CD4-positive, alpha-beta T cell (primary cell): ENCODE results near the gene DAP. TPM values are rescaled to one million over a fixed set of nuclear protein-coding genes. Genes with fewer than 3 reads are reported as not detected.

Experiments
- ATAC-seq: fragments of 200-7000 bp; cut with Tn5 transposase; one replicate; pipeline ENCODE4 v1.10.0; 2022; ENCODE audit warnings: mild to moderate bottlenecking; ENCODE audit not compliant: poor library complexity
- CTCF ChIA-PET: fragments of 350-600 bp; sonication (Branson Sonifier 250); formaldehyde crosslinking; loops from one replicate; lab custom pipeline; 2021; ENCODE audit warnings: antibody characterized with exemption, inconsistent platforms; lab: Charles Lee
- POLR2A ChIA-PET: fragments of 350-600 bp; sonication (Branson Sonifier 250); formaldehyde crosslinking; loops from one replicate; lab custom pipeline; 2021; ENCODE audit warnings: antibody characterized with exemption, inconsistent platforms; lab: Charles Lee
- DNase-seq, 14 experiments: peaks; one replicate each; pipeline ENCODE4 v3.0.0-alpha.2; 2013 to 2020; ENCODE audit warnings: mixed read lengths in 2 of 14
- H3K27ac ChIP-seq, 2 donors: one replicate each; pipeline versions ENCODE4 v1.5.1 to v1.7.0; 2013; ENCODE audit warnings: low read length in 2 of 2, low read depth in 1 of 2, mild to moderate bottlenecking in 1 of 2
- H3K27me3 ChIP-seq, 2 experiments: 1 replicate in 1 of 2; 2 replicates in 1 of 2; pipeline versions ENCODE4 v1.6.1 to v1.7.0; 2013; ENCODE audit warnings: low read length in 2 of 2, control low read depth in 1 of 2, mild to moderate bottlenecking in 1 of 2, moderate library complexity in 1 of 2; ENCODE audit not compliant: insufficient read depth in 2 of 2, control insufficient read depth in 1 of 2
- H3K36me3 ChIP-seq: one replicate; pipeline ENCODE4 v1.6.1; 2013; ENCODE audit warnings: low read length, control low read depth; ENCODE audit not compliant: insufficient read depth
- H3K4me1 ChIP-seq: one replicate; pipeline ENCODE4 v1.6.1; 2013; ENCODE audit warnings: low read length, control low read depth; ENCODE audit not compliant: insufficient read depth
- H3K4me3 ChIP-seq: one replicate; pipeline ENCODE4 v1.5.1; 2013; ENCODE audit warnings: mild to moderate bottlenecking, low read length, moderate library complexity
- H3K9me3 ChIP-seq, 2 experiments: 1 replicate in 1 of 2; 2 replicates in 1 of 2; pipeline versions ENCODE4 v1.6.1 to v1.7.0; 2013; ENCODE audit warnings: low read length in 2 of 2, mild to moderate bottlenecking in 2 of 2, control low read depth in 1 of 2, moderate library complexity in 1 of 2; ENCODE audit not compliant: control insufficient read depth in 1 of 2, insufficient read depth in 1 of 2
- H3K27ac Mint-ChIP-seq: one replicate; pipeline ENCODE4 v1.8.0; 2020; ENCODE audit warnings: mixed read lengths
- H3K27me3 Mint-ChIP-seq: one replicate; pipeline ENCODE4 v1.8.0; 2021; ENCODE audit warnings: mixed read lengths
- H3K36me3 Mint-ChIP-seq: one replicate; pipeline ENCODE4 v1.8.0; 2021; ENCODE audit warnings: low read depth, mixed read lengths
- H3K4me1 Mint-ChIP-seq: one replicate; pipeline ENCODE4 v1.8.0; 2021; ENCODE audit warnings: low read depth, mixed read lengths
- H3K4me3 Mint-ChIP-seq: one replicate; pipeline ENCODE4 v1.8.0; 2020; ENCODE audit warnings: mild to moderate bottlenecking, mixed read lengths
- H3K9me3 Mint-ChIP-seq: one replicate; pipeline ENCODE4 v1.8.0; 2020; ENCODE audit warnings: mixed read lengths
- CTCF ChIP-seq: fragments of 200-600 bp; IDR thresholded peaks from one replicate; pipeline ENCODE4 v1.8.0; 2022; ENCODE audit warnings: antibody characterized with exemption, mild to moderate bottlenecking
- intact Hi-C, 2 experiments: fragments of 100-400 bp; cut with DNase I in 1 of 2; cut with micrococcal nuclease in 1 of 2; formaldehyde crosslinking; loops; one replicate each; pipeline versions ENCODE4 v1.15.1 to v1.9.0; 2023 to 2025; cut with DNase I, micrococcal nuclease
- polyA plus RNA-seq, 2 donors: library from polyadenylated mRNA; unstranded; fragments of 120-200 nt; gene quantifications; one replicate each; pipeline ENCODE4 v1.2.1, GENCODE V29; 2013
- total RNA-seq, 174 experiments: library from RNA in 2 of 174; stranded (reverse) in 2 of 174; gene quantifications; one replicate each; pipeline ENCODE4 v1.2.3 and lab custom pipeline; 2021 to 2026

The DAP gene
- total RNA-seq (10 to 100 TPM; 33.6 to 35.2 TPM), total RNA-seq (lab: John Stamatoyannopoulos, UW) (11.1 to 43.5 (median 24.6) reads per million in 172 experiments)
- polyA plus RNA-seq (2013, experiment 1 of 2), result 47.1 TPM
- polyA plus RNA-seq (2013, experiment 2 of 2), result 43.6 TPM

- TF ChIP-seq CTCF, result no peak
- peaks cover 16% of the 10 kb centered on the region for H3K36me3 Mint-ChIP-seq
- ATAC-seq (peak; percentile 85), DNase-seq (peak; percentile 76 to 98 (median 90))
- Histone ChIP-seq H3K27ac (peak within 1 kb of the TSS; percentile 79 to 84), H3K4me1 (peaks cover 38% of the 10 kb centered on the region), H3K27me3 (no peaks in the 10 kb centered on the region), H3K9me3 (no peaks in the 10 kb centered on the region), H3K4me3 (peak within 1 kb of the TSS; percentile 69), H3K36me3 (no peaks in the 10 kb centered on the region)
- peaks cover 56% of the 10 kb centered on the region for H3K4me1 Mint-ChIP-seq
- peak within 1 kb of the TSS; percentile 88 for H3K4me3 Mint-ChIP-seq
- H3K27ac Mint-ChIP-seq, result peak within 1 kb of the TSS; percentile 76
- ChIA-PET POLR2A (interaction anchor here (0.7 to 1.5 kb wide), 4 partner anchors 201 to 511 kb away, joined by 3 to 12 read pairs (median 6); partner anchors contain the start of genes ATPSCKMT, CCT5 and MARCHF6), CTCF (no interaction called here)
- H3K27me3 Mint-ChIP-seq, result peaks cover 6% of the 10 kb centered on the region
- intact Hi-C loops, result loop anchor here in 1 of 2 experiments (2.0 to 5.0 kb wide), 2 partner anchors 314 to 511 kb away; partner anchors contain the start of gene CCT5
- H3K9me3 Mint-ChIP-seq, result no peaks in the 10 kb centered on the region
Measured at GRCh38 chr5:10761185-10761932, at the start of gene DAP. DAP (minus strand) TSS chr5:10761234; CDS start chr5:10761068, 166 bp downstream.

- Histone ChIP-seq H3K27ac (no peak overlapping the region), H3K9me3 (no peaks in the 10 kb centered on the region), H3K4me1 (no peaks in the 10 kb centered on the region), H3K4me3 (no peak overlapping the region), H3K27me3 (peaks cover 0 to 11% of the 10 kb centered on the region in 2 experiments), H3K36me3 (no peaks in the 10 kb centered on the region)
- no peaks in the 10 kb centered on the region for H3K36me3 Mint-ChIP-seq
- no peak overlapping the region for H3K27ac Mint-ChIP-seq
- intact Hi-C loops, result no loop called here
- TF ChIP-seq CTCF, result no peak
- H3K4me1 Mint-ChIP-seq, result no peaks in the 10 kb centered on the region
- ATAC-seq, result no peak
- CTCF ChIA-PET, result no interaction called here
- H3K9me3 Mint-ChIP-seq, result no peaks in the 10 kb centered on the region
- POLR2A ChIA-PET, result no interaction called here
- peaks cover 17% of the 10 kb centered on the region for H3K27me3 Mint-ChIP-seq
- H3K4me3 Mint-ChIP-seq, result no peak overlapping the region
- DNase-seq, result no peak
Measured at GRCh38 chr5:10808347-10809226, 47.6 kb upstream of the DAP start.

- Histone ChIP-seq H3K36me3 (no peaks in the 10 kb centered on the region), H3K27me3 (peaks cover 3 to 22% of the 10 kb centered on the region in 2 experiments), H3K27ac (no peak overlapping the region), H3K4me1 (no peaks in the 10 kb centered on the region), H3K4me3 (no peak overlapping the region), H3K9me3 (no peaks in the 10 kb centered on the region)
- ATAC-seq, result no peak
- TF ChIP-seq CTCF, result no peak
- H3K27ac Mint-ChIP-seq, result no peak overlapping the region
- ChIA-PET POLR2A (no interaction called here), CTCF (interaction anchor here (1.7 kb wide), 1 partner anchor 12 kb away, joined by 3 read pairs; no protein-coding TSS in a partner anchor)
- peaks cover 32% of the 10 kb centered on the region for H3K27me3 Mint-ChIP-seq
- intact Hi-C loops, result no loop called here
- no peak overlapping the region for H3K4me3 Mint-ChIP-seq
- no peaks in the 10 kb centered on the region for H3K9me3 Mint-ChIP-seq
- no peaks in the 10 kb centered on the region for H3K36me3 Mint-ChIP-seq
- H3K4me1 Mint-ChIP-seq, result no peaks in the 10 kb centered on the region
- DNase-seq, result no peak
Measured at GRCh38 chr5:10801931-10802666, 41.1 kb upstream of the DAP start.
